Omental fat pad (tissue), 4 donors: ENCODE data around the gene STYX. TPM values are rescaled to one million over a fixed set of nuclear protein-coding genes. Genes with fewer than 3 reads are reported as not detected.

Experiments used
- ATAC-seq: fragments of 150-250 bp; one replicate; pipeline ENCODE4 v1.9.1; 2016; ENCODE audit warnings: mild to moderate bottlenecking, moderate library complexity; ENCODE audit not compliant: low FRiP score
- DNase-seq: peaks from one replicate; pipeline ENCODE4 v3.0.0-alpha.2; 2019; ENCODE audit warnings: low spot score
- CTCF ChIP-seq, 3 donors: fragments of 450-650 bp; IDR thresholded peaks; one replicate each; pipeline ENCODE4 v1.5.1; 2016 to 2017; ENCODE audit warnings: antibody characterized with exemption in 3 of 3, mild to moderate bottlenecking in 3 of 3, moderate library complexity in 2 of 3
- small RNA-seq: library from RNA; depleted of rRNA; stranded (forward); fragments of <200 nt; gene quantifications from one replicate; pipeline ENCODE3, GENCODE V24; 2016
- total RNA-seq, 4 donors: library from RNA; depleted of rRNA; stranded (reverse); fragments of >200 nt; gene quantifications; one replicate each; pipeline ENCODE4 v1.1.0, GENCODE V29; 2016

The STYX gene
- total RNA-seq, 4 donors from 2014 or later, result 12.5 to 18.6 (median 13.4) TPM

- ATAC-seq (no peak), DNase-seq (no peak)
- TF ChIP-seq CTCF (IDR thresholded peaks at IDR 0.05), result no peak
Observed at GRCh38 chr14:52824462-52824861, 94.5 kb downstream of the STYX start.

Small RNAs within 50 kb of the gene (small RNA-seq; reads per million reads assigned to genes)
- not detected for gene AL139317.2

Other genes starting within 250 kb of the STYX start
- gene TXNDC16, start 177.7 kb upstream of the STYX start, total RNA-seq, result 1 to 10 TPM; 5.2 to 9.5 (median 6.7) TPM
- gene GPR137C, start 177.3 kb upstream of the STYX start, total RNA-seq, result 1 to 10 TPM in 1 of 4 donors, under 1 TPM in 3; 0.25 to 1.1 (median 0.71) TPM
- 10 to 100 TPM; 24.8 to 49.8 (median 32.5) TPM for gene ERO1A, start 34.6 kb upstream of the STYX start, total RNA-seq
- 100 to 1,000 TPM in 1 of 4 donors, 10 to 100 TPM in 3; 67.7 to 112 (median 77.2) TPM for gene PSMC6, start 23.0 kb upstream of the STYX start, total RNA-seq
- 10 to 100 TPM; 14.0 to 45.6 (median 14.9) TPM for gene GNPNAT1, start 61.4 kb downstream of the STYX start, total RNA-seq
- 100 to 1,000 TPM; 158 to 209 (median 164) TPM for gene FERMT2, start 220.9 kb downstream of the STYX start, total RNA-seq